Liver (tissue), 9 donors: ENCODE results near the gene ATG9B. TPM values are rescaled to one million over a fixed set of nuclear protein-coding genes. Genes with fewer than 3 reads are reported as not detected.
"Not testable (repeated sequence)": the region's sequence is repeated elsewhere in the genome, so short reads cannot be mapped to it uniquely, and the experiment has no call there.

Experiments
- DNase-seq: peaks from one replicate; pipeline ENCODE4 v3.0.0-alpha.2; 2017; ENCODE audit warnings: low spot score
- H3K27ac ChIP-seq, 2 donors: one replicate each; pipeline ENCODE4 v1.7.0; 2013; ENCODE audit warnings: inconsistent platforms in 2 of 2, low read length in 2 of 2, control low read depth in 1 of 2, low read depth in 1 of 2, mild to moderate bottlenecking in 1 of 2
- H3K27me3 ChIP-seq, 4 donors: one replicate each; pipeline versions ENCODE4 v1.6.1 to v1.7.0; 2013; ENCODE audit warnings: low read length in 3 of 4, inconsistent platforms in 1 of 4, mild to moderate bottlenecking in 1 of 4, moderate library complexity in 1 of 4; ENCODE audit not compliant: control insufficient read depth in 4 of 4, insufficient read depth in 4 of 4
- H3K36me3 ChIP-seq, 4 donors: one replicate each; pipeline versions ENCODE4 v1.6.1 to v1.7.0; 2013; ENCODE audit warnings: low read length in 3 of 4, mild to moderate bottlenecking in 3 of 4, low read depth in 1 of 4, moderate library complexity in 1 of 4; ENCODE audit not compliant: control insufficient read depth in 4 of 4, insufficient read depth in 3 of 4
- H3K4me1 ChIP-seq, 4 donors: one replicate each; pipeline versions ENCODE4 v1.6.1 to v1.7.0; 2013; ENCODE audit warnings: low read length in 3 of 4, mild to moderate bottlenecking in 3 of 4, moderate library complexity in 1 of 4; ENCODE audit not compliant: control insufficient read depth in 4 of 4, insufficient read depth in 4 of 4
- H3K4me3 ChIP-seq, 3 donors: one replicate each; pipeline versions ENCODE4 v1.6.1 to v1.7.0; 2013; ENCODE audit warnings: low read length in 3 of 3, control low read depth in 1 of 3, low read depth in 1 of 3, mild to moderate bottlenecking in 1 of 3
- H3K9ac ChIP-seq, 2 donors: one replicate each; pipeline ENCODE4 v1.7.0; 2013; ENCODE audit warnings: low read length in 2 of 2, mild to moderate bottlenecking in 2 of 2, moderate library complexity in 2 of 2, control low read depth in 1 of 2, low read depth in 1 of 2
- H3K9me3 ChIP-seq, 4 donors: one replicate each; pipeline versions ENCODE4 v1.6.1 to v1.7.0; 2013; ENCODE audit warnings: low read length in 3 of 4; ENCODE audit not compliant: control insufficient read depth in 4 of 4
- ATF3 ChIP-seq: IDR thresholded peaks from 2 replicates; pipeline ENCODE4 v1.6.1; 2016; ENCODE audit warnings: antibody characterized with exemption
- CTCF ChIP-seq: fragments of 150-350 bp; IDR thresholded peaks from 2 replicates; pipeline ENCODE4 v1.5.1; 2017; ENCODE audit warnings: improper control_type of control experiment, low read depth, low read length; ENCODE audit not compliant: missing input control
- HNF4A ChIP-seq, 2 donors: conservative IDR thresholded peaks; 2 replicates each; pipeline ENCODE4 v1.6.1; 2016; ENCODE audit warnings: antibody characterized with exemption in 2 of 2, mild to moderate bottlenecking in 2 of 2
- HNF4G ChIP-seq: IDR thresholded peaks from 2 replicates; pipeline ENCODE4 v1.6.1; 2016; ENCODE audit warnings: antibody characterized with exemption
- RAD21 ChIP-seq, 2 donors: IDR thresholded peaks; 2 replicates each; pipeline ENCODE4 v1.6.1; 2016; ENCODE audit warnings: antibody characterized with exemption in 2 of 2, mild to moderate bottlenecking in 2 of 2
- REST ChIP-seq: IDR thresholded peaks from 2 replicates; pipeline ENCODE4 v1.6.1; 2016; ENCODE audit warnings: antibody characterized with exemption, mild to moderate bottlenecking
- RXRA ChIP-seq, 2 donors: IDR thresholded peaks; 2 replicates each; pipeline ENCODE4 v1.6.1; 2017 to 2018; ENCODE audit warnings: antibody characterized with exemption in 2 of 2, mild to moderate bottlenecking in 1 of 2
- ZBTB33 ChIP-seq: IDR thresholded peaks from 2 replicates; pipeline ENCODE4 v1.6.1; 2016; ENCODE audit warnings: antibody characterized with exemption
- WGBS: extraction: QIAGEN DNeasy Blood & Tissue Kit; methylation state at CpG from one replicate; pipeline ENCODE4 v1.1.7; 2013; 5-methylcytosine and 5-hydroxymethylcytosine counted together
- polyA plus RNA-seq, 2 donors: library from polyadenylated mRNA; stranded (reverse) in 1 of 2; unstranded in 1 of 2; fragments of 200-250 nt in 1 of 2; fragments of >200 nt in 1 of 2; fragmentation: Nextera tagmentation in 1 of 2; extraction: Ambion mirVana in 1 of 2; gene quantifications; one replicate each; pipeline versions ENCODE4 v1.2.1 to v1.2.3, GENCODE V29; 2013 to 2015
- total RNA-seq, 2 donors: library from RNA; depleted of rRNA; stranded (reverse); fragments of >200 nt; gene quantifications; one replicate each; pipeline ENCODE4 v1.2.3, GENCODE V29; 2014
- donor health status: healthy.
- donor health status: healthy.
- donor health status: healthy.
- donor health status: healthy.
- donor health status: healthy.

Gene ATG9B
- total and polyA plus RNA-seq, 4 donors, result 0.61 TPM; not detected in 3

GRCh38 chr7:151011616-151012015, 12.7 kb downstream of the ATG9B start:
- DNase-seq, result not testable (repeated sequence)

GRCh38 chr7:151011097-151011409, 13.2 kb downstream of the ATG9B start:
- no peak overlapping the region for H3K9ac ChIP-seq
- TF ChIP-seq REST (no peak), HNF4A (conservative IDR thresholded peaks at IDR 0.05) (no peak), CTCF (no peak), RXRA (IDR thresholded peaks at IDR 0.05) (no peak), ATF3 (no peak), HNF4G (no peak), ZBTB33 (no peak), RAD21 (IDR thresholded peaks at IDR 0.05) (no peak)
- no peak for DNase-seq
- peaks cover 0 to 4% (median under 1%) of the 10 kb centered on the region in 4 donors for H3K27me3 ChIP-seq
- H3K36me3 ChIP-seq, result no peaks in the 10 kb centered on the region
- whole genome bisulfite sequencing, result 75% methylated on average over 1 of the region's 1 CpG
- H3K4me3 ChIP-seq, result no peak overlapping the region
- H3K4me1 ChIP-seq, result peaks cover 2 to 32% (median 10%) of the 10 kb centered on the region in 4 donors
- H3K27ac ChIP-seq, result no peak overlapping the region
- H3K9me3 ChIP-seq, result no peaks in the 10 kb centered on the region

More at GRCh38 chr7:151011616-151012015, 12.7 kb downstream of the ATG9B start:
- not testable (repeated sequence) for H3K9ac ChIP-seq, H3K36me3 ChIP-seq, H3K4me3 ChIP-seq, H3K27ac ChIP-seq, H3K9me3 ChIP-seq, H3K27me3 ChIP-seq
- 85% methylated on average over 12 of the region's 12 CpGs for whole genome bisulfite sequencing
- H3K4me1 ChIP-seq, result peaks cover 2 to 32% (median 10%) of the 10 kb centered on the region in 4 donors
